HUES6 (cell line): ENCODE measurements around the gene CYP26B1.

Experiments
- H3K27ac ChIP-seq: 2 replicates; pipeline ENCODE4 v1.7.0; 2013; ENCODE audit warnings: low read depth, mild to moderate bottlenecking, low read length, inconsistent platforms
- H3K27me3 ChIP-seq: 2 replicates; pipeline ENCODE4 v1.6.1; 2013; ENCODE audit warnings: low read length; ENCODE audit not compliant: control insufficient read depth, insufficient read depth
- H3K36me3 ChIP-seq: 2 replicates; pipeline ENCODE4 v1.6.1; 2013; ENCODE audit warnings: low read length; ENCODE audit not compliant: control insufficient read depth, insufficient read depth
- H3K4me1 ChIP-seq: 2 replicates; pipeline ENCODE4 v1.6.1; 2013; ENCODE audit warnings: low read length; ENCODE audit not compliant: control insufficient read depth, insufficient read depth
- H3K4me3 ChIP-seq: 2 replicates; pipeline ENCODE4 v1.5.1; 2013; ENCODE audit warnings: low read depth, low read length
- H3K9ac ChIP-seq: one replicate; pipeline ENCODE4 v1.6.1; 2013; ENCODE audit warnings: mild to moderate bottlenecking, low read length
- H3K9me3 ChIP-seq: 2 replicates; pipeline ENCODE4 v1.6.1; 2013; ENCODE audit warnings: low read depth, low read length; ENCODE audit not compliant: control insufficient read depth, insufficient read depth

CYP26B1 gene

GRCh38 chr2:72175636-72176035 is 28.0 kb upstream of the CYP26B1 start:
- Histone ChIP-seq H3K9ac (no peak overlapping the region), H3K27ac (no peak overlapping the region), H3K4me1 (peaks cover 10% of the 10 kb centered on the region), H3K4me3 (no peak overlapping the region), H3K36me3 (peaks cover 13% of the 10 kb centered on the region; the same call in 1 of the 2 replicates), H3K27me3 (no peaks in the 10 kb centered on the region), H3K9me3 (no peaks in the 10 kb centered on the region)

- no peak overlapping the region for H3K27ac ChIP-seq
- H3K4me1 ChIP-seq: peaks cover 10% of the 10 kb centered on the region
- peaks cover 7% of the 10 kb centered on the region; the same call in 1 of the 2 replicates for H3K36me3 ChIP-seq
- no peaks in the 10 kb centered on the region for H3K9me3 ChIP-seq
- no peak overlapping the region for H3K4me3 ChIP-seq
- H3K27me3 ChIP-seq: no peaks in the 10 kb centered on the region
- H3K9ac ChIP-seq: no peak overlapping the region
Observed at GRCh38 chr2:72173640-72174321, 26.1 kb upstream of the CYP26B1 start.

- Histone ChIP-seq H3K27me3 (no peaks in the 10 kb centered on the region), H3K9ac (no peak overlapping the region), H3K9me3 (no peaks in the 10 kb centered on the region), H3K27ac (no peak overlapping the region), H3K36me3 (0 out of 2 replicates have a peak, but pooled peaks cover under 1% of the 10 kb centered on the region), H3K4me1 (peaks cover 10% of the 10 kb centered on the region), H3K4me3 (no peak overlapping the region)
Observed at GRCh38 chr2:72172478-72172877, 24.8 kb upstream of the CYP26B1 start.

- H3K4me1 ChIP-seq: no peaks in the 10 kb centered on the region
- H3K36me3 ChIP-seq: no peaks in the 10 kb centered on the region
- no peak overlapping the region for H3K27ac ChIP-seq
- H3K27me3 ChIP-seq: no peaks in the 10 kb centered on the region
- H3K9ac ChIP-seq: no peak overlapping the region
- H3K4me3 ChIP-seq: no peak overlapping the region
- H3K9me3 ChIP-seq: no peaks in the 10 kb centered on the region
Observed at GRCh38 chr2:72166279-72166678, 18.6 kb upstream of the CYP26B1 start.

GRCh38 chr2:72165792-72166191 is 18.1 kb upstream of the CYP26B1 start:
- no peaks in the 10 kb centered on the region for H3K4me1 ChIP-seq
- H3K27ac ChIP-seq: no peak overlapping the region
- no peaks in the 10 kb centered on the region for H3K27me3 ChIP-seq
- H3K36me3 ChIP-seq: no peaks in the 10 kb centered on the region
- no peak overlapping the region for H3K9ac ChIP-seq
- no peaks in the 10 kb centered on the region for H3K9me3 ChIP-seq
- no peak overlapping the region for H3K4me3 ChIP-seq

GRCh38 chr2:72162574-72162973 is 14.9 kb upstream of the CYP26B1 start:
- Histone ChIP-seq H3K4me1 (no peaks in the 10 kb centered on the region), H3K9me3 (no peaks in the 10 kb centered on the region), H3K27me3 (no peaks in the 10 kb centered on the region), H3K27ac (no peak overlapping the region), H3K4me3 (no peak overlapping the region), H3K9ac (no peak overlapping the region), H3K36me3 (no peaks in the 10 kb centered on the region)

- Histone ChIP-seq H3K27me3 (peaks cover 6% of the 10 kb centered on the region; the same call in 1 of the 2 replicates), H3K4me1 (no peaks in the 10 kb centered on the region), H3K27ac (no peak overlapping the region), H3K9me3 (no peaks in the 10 kb centered on the region), H3K4me3 (no peak overlapping the region), H3K36me3 (no peaks in the 10 kb centered on the region), H3K9ac (no peak overlapping the region)
Observed at GRCh38 chr2:72159211-72159993, 11.7 kb upstream of the CYP26B1 start.

- H3K9me3 ChIP-seq: no peaks in the 10 kb centered on the region
- no peak overlapping the region for H3K27ac ChIP-seq
- no peak overlapping the region for H3K4me3 ChIP-seq
- H3K4me1 ChIP-seq: no peaks in the 10 kb centered on the region
- H3K27me3 ChIP-seq: peaks cover 8% of the 10 kb centered on the region
- H3K9ac ChIP-seq: no peak overlapping the region
- H3K36me3 ChIP-seq: no peaks in the 10 kb centered on the region
Observed at GRCh38 chr2:72157871-72158771, 10.5 kb upstream of the CYP26B1 start.

GRCh38 chr2:72156872-72157271 is 9.2 kb upstream of the CYP26B1 start:
- Histone ChIP-seq H3K9ac (no peak overlapping the region), H3K4me3 (no peak overlapping the region), H3K4me1 (no peaks in the 10 kb centered on the region), H3K36me3 (no peaks in the 10 kb centered on the region), H3K27me3 (peaks cover 19% of the 10 kb centered on the region), H3K9me3 (no peaks in the 10 kb centered on the region), H3K27ac (no peak overlapping the region)

GRCh38 chr2:72155737-72156136 is 8.1 kb upstream of the CYP26B1 start:
- Histone ChIP-seq H3K4me3 (no peak overlapping the region), H3K27ac (no peak overlapping the region), H3K4me1 (no peaks in the 10 kb centered on the region), H3K9me3 (no peaks in the 10 kb centered on the region), H3K36me3 (no peaks in the 10 kb centered on the region), H3K27me3 (peaks cover 31% of the 10 kb centered on the region), H3K9ac (no peak overlapping the region)
